A549 (cell line): ENCODE data around the gene CPLANE1. TPM values are rescaled to one million over a fixed set of nuclear protein-coding genes. Genes with fewer than 3 reads are reported as not detected.

Experiments
- ATAC-seq, 2 experiments: fragments of 200-7000 bp in 1 of 2; fragments of >200 bp in 1 of 2; cut with Nextera tagmentation in 1 of 2; cut with Tn5 transposase in 1 of 2; 3 replicates each; pipeline versions ENCODE4 v1.8.0 to v1.9.1; 2018 to 2020; ENCODE audit warnings: mild to moderate bottlenecking in 1 of 2, moderate library complexity in 1 of 2
- CTCF ChIA-PET: fragments of 300-600 bp; sonication (Branson Sonifier 250); formaldehyde crosslinking; extraction: SDS; loops from one replicate; lab custom pipeline; 2021; ENCODE audit warnings: antibody characterized with exemption, inconsistent platforms; lab: Yijun Ruan, JAX
- POLR2A ChIA-PET: fragments of 350-600 bp; formaldehyde crosslinking; extraction: SDS; loops from one replicate; lab custom pipeline; 2021; ENCODE audit warnings: antibody characterized with exemption, inconsistent platforms; lab: Yijun Ruan, JAX
- DNase-seq, 2 experiments: peaks; one replicate each; pipeline versions ENCODE4 v3.0.0 to v3.0.0-alpha.2; 2011 to 2016; ENCODE audit warnings: low read depth in 1 of 2, low spot score in 1 of 2
- FAIRE-seq: peaks from 2 replicates; lab custom pipeline; 2011; peaks lifted over from hg19 to GRCh38; lab: Jason Lieb, UNC
- H3K27ac ChIP-seq, 2 experiments: fragments of >200 bp; sonication (Bioruptor Twin); formaldehyde crosslinking; 3 replicates each; pipeline ENCODE4 v1.5.1; 2016 to 2017
- H3K4me1 ChIP-seq: fragments of >200 bp; sonication (Bioruptor Twin); formaldehyde crosslinking; 3 replicates; pipeline ENCODE4 v1.6.1; 2016
- H3K4me2 ChIP-seq: fragments of >200 bp; sonication (Bioruptor Twin); formaldehyde crosslinking; 3 replicates; pipeline ENCODE4 v1.6.1; 2016
- H3K4me3 ChIP-seq: fragments of >200 bp; sonication (Bioruptor Twin); formaldehyde crosslinking; 3 replicates; pipeline ENCODE4 v1.5.1; 2016
- H3K9me3 ChIP-seq: fragments of >200 bp; sonication (Bioruptor Twin); formaldehyde crosslinking; 3 replicates; pipeline ENCODE4 v1.6.1; 2016
- CBX8 ChIP-seq: fragments of 200-600 bp; sonication (generic); IDR thresholded peaks from 2 replicates; pipeline ENCODE4 v1.6.1; 2016
- CHD2 ChIP-seq: fragments of 150-350 bp; IDR thresholded peaks from 2 replicates; pipeline ENCODE4 v1.6.1; 2014; ENCODE audit warnings: low read length; ENCODE audit not compliant: partially characterized antibody
- CHD4 ChIP-seq: fragments of 200-600 bp; sonication (generic); IDR thresholded peaks from 2 replicates; pipeline ENCODE4 v1.6.1; 2016; ENCODE audit warnings: antibody characterized with exemption, mild to moderate bottlenecking, borderline replicate concordance
- E2F6 ChIP-seq: IDR thresholded peaks from 2 replicates; pipeline ENCODE4 v1.6.1; 2012; ENCODE audit warnings: low read depth, borderline replicate concordance
- EP300 ChIP-seq, 2 experiments: fragments of >200 bp; sonication (Bioruptor Twin); formaldehyde crosslinking; IDR thresholded peaks; 2 replicates in 1 of 2; 3 replicates in 1 of 2; pipeline ENCODE4 v1.6.1; 2016 to 2017
- FOSL2 ChIP-seq, 2 experiments: fragments of 450-650 bp in 1 of 2; fragments of >200 bp in 1 of 2; sonication (Bioruptor Twin) in 1 of 2; formaldehyde crosslinking; IDR thresholded peaks; 2 replicates each; pipeline versions ENCODE4 v1.5.0 to v1.6.1; 2016 to 2020; ENCODE audit warnings: mild to moderate bottlenecking in 1 of 2, moderate library complexity in 1 of 2
- FOXS1 ChIP-seq: fragments of 250-450 bp; sonication (Bioruptor Pico); IDR thresholded peaks from 2 replicates; pipeline ENCODE4 v1.5.0; 2020; ENCODE audit warnings: mild to moderate bottlenecking, moderate library complexity
- HEYL ChIP-seq: fragments of 250-450 bp; sonication (Bioruptor Pico); IDR thresholded peaks from 2 replicates; pipeline ENCODE4 v1.8.0; 2021; ENCODE audit warnings: mild to moderate bottlenecking, moderate library complexity
- HMGXB4 ChIP-seq: fragments of 250-450 bp; sonication (Bioruptor Pico); IDR thresholded peaks from 2 replicates; pipeline ENCODE4 v1.5.0; 2021; ENCODE audit warnings: mild to moderate bottlenecking, moderate library complexity, borderline replicate concordance
- HOXA7 ChIP-seq: fragments of 250-450 bp; sonication (Bioruptor Pico); IDR thresholded peaks from 2 replicates; pipeline ENCODE4 v1.5.0; 2020; ENCODE audit warnings: mild to moderate bottlenecking, moderate library complexity
- HOXB13 ChIP-seq: fragments of 250-450 bp; sonication (Bioruptor Pico); IDR thresholded peaks from 2 replicates; pipeline ENCODE4 v1.5.0; 2020; ENCODE audit warnings: low read depth, mild to moderate bottlenecking, moderate library complexity
- JUN ChIP-seq, 2 experiments: fragments of >200 bp; sonication (Bioruptor Twin); formaldehyde crosslinking; IDR thresholded peaks; 2 replicates in 1 of 2; 3 replicates in 1 of 2; pipeline ENCODE4 v1.6.1; 2016 to 2017
- MAX ChIP-seq: IDR thresholded peaks from 2 replicates; pipeline ENCODE4 v1.6.1; 2012
- MAZ ChIP-seq: fragments of 150-350 bp; IDR thresholded peaks from 2 replicates; pipeline ENCODE4 v1.6.1; 2014; ENCODE audit warnings: antibody characterized with exemption, low read depth, low read length, borderline replicate concordance
- MYC ChIP-seq: IDR thresholded peaks from 2 replicates; pipeline ENCODE4 v1.6.1; 2012; ENCODE audit warnings: mild to moderate bottlenecking, inconsistent platforms, low read length, improper control_type of control experiment, borderline replicate concordance
- NFE2L2 ChIP-seq: fragments of 150-350 bp; conservative IDR thresholded peaks from 2 replicates; pipeline ENCODE4 v1.6.1; 2014; ENCODE audit warnings: low read length
- NR3C1 ChIP-seq: fragments of >200 bp; sonication (Bioruptor Twin); formaldehyde crosslinking; IDR thresholded peaks from 3 replicates; pipeline ENCODE4 v1.6.1; 2017
- PBX3 ChIP-seq: IDR thresholded peaks from 2 replicates; pipeline ENCODE4 v1.6.1; 2012
- PHF8 ChIP-seq: fragments of 200-600 bp; sonication (generic); IDR thresholded peaks from 2 replicates; pipeline ENCODE4 v1.6.1; 2016; ENCODE audit warnings: low read depth, mild to moderate bottlenecking, antibody characterized with exemption, moderate library complexity, borderline replicate concordance
- REST ChIP-seq: fragments of 200-600 bp; sonication (generic); IDR thresholded peaks from 2 replicates; pipeline ENCODE4 v1.6.1; 2016; ENCODE audit warnings: antibody characterized with exemption, mild to moderate bottlenecking, moderate library complexity
- RNF2 ChIP-seq: fragments of 200-600 bp; sonication (generic); IDR thresholded peaks from 2 replicates; pipeline ENCODE4 v1.6.1; 2016; ENCODE audit warnings: low read depth, mild to moderate bottlenecking, antibody characterized with exemption, moderate library complexity, borderline replicate concordance
- TP53 ChIP-seq: fragments of 250-450 bp; sonication (Bioruptor Pico); IDR thresholded peaks from 2 replicates; pipeline ENCODE4 v1.5.0; 2021; ENCODE audit warnings: mild to moderate bottlenecking, moderate library complexity
- USF2 ChIP-seq: fragments of 450-650 bp; IDR thresholded peaks from 2 replicates; pipeline ENCODE4 v1.6.1; 2014; ENCODE audit warnings: antibody characterized with exemption
- ZNF302 ChIP-seq: fragments of 250-450 bp; sonication (Bioruptor Pico); IDR thresholded peaks from 2 replicates; pipeline ENCODE4 v1.9.0; 2021; ENCODE audit warnings: inconsistent platforms, mild to moderate bottlenecking, moderate library complexity
- WGBS: methylation state at CpG from one replicate; pipeline ENCODE4 v1.1.6; 2017; ENCODE audit errors: missing lambda C conversion rate; 5-methylcytosine and 5-hydroxymethylcytosine counted together
- polyA plus RNA-seq, 4 experiments: library from polyadenylated mRNA; depleted of rRNA in 3 of 4; stranded (reverse); fragments of >200 nt; fragmentation: RNase III in 1 of 4; extraction: RNeasy Plus Mini Kit Qiagen cat#74134 plus additional on column Dnase treatment in 1 of 4; gene quantifications; 2 replicates in 3 of 4; 3 replicates in 1 of 4; pipeline ENCODE4 v1.2.3, GENCODE V29; 2011 to 2017

The CPLANE1 gene
- polyA plus RNA-seq, 2 of the 4 experiments (the other 2 are of a cell fraction): 5.5 to 15.7 TPM

GRCh38 chr5:37112383-37112991, 136.7 kb downstream of the CPLANE1 start:
- Histone ChIP-seq H3K4me3 (no peak overlapping the region), H3K4me1 (no peaks in the 10 kb centered on the region), H3K9me3 (no peaks in the 10 kb centered on the region), H3K4me2 (no peak overlapping the region), H3K27ac (no peak overlapping the region)
- 90% methylated on average over 3 of the region's 3 CpGs for WGBS
- no peak for DNase-seq
- ChIA-PET POLR2A (no interaction called here), CTCF (interaction anchor here (0.6 to 1.2 kb wide), 4 partner anchors 9 to 100 kb away, joined by 3 read pairs; no protein-coding TSS in a partner anchor)
- TF ChIP-seq EP300 (IDR thresholded peaks at IDR 0.05) (no peak), CHD4 (no peak), NR3C1 (no peak), USF2 (no peak), PBX3 (no peak), CHD2 (no peak), TP53 (CRISPR knock-in tag) (no peak), CBX8 (no peak), HOXB13 (CRISPR knock-in tag) (no peak), FOXS1 (CRISPR knock-in tag) (no peak), PHF8 (no peak), HEYL (CRISPR knock-in tag) (no peak)
- no peak for ATAC-seq
- no peak for FAIRE-seq

- FAIRE-seq (no peak), ATAC-seq (no peak), DNase-seq (no peak)
- H3K9me3 ChIP-seq: no peaks in the 10 kb centered on the region
- TF ChIP-seq RNF2 (no peak), HOXA7 (CRISPR knock-in tag) (no peak), REST (no peak), MAX (no peak), E2F6 (no peak), HMGXB4 (CRISPR knock-in tag) (no peak), FOSL2 (IDR thresholded peaks at IDR 0.05) (no peak), FOSL2 (CRISPR knock-in tag; IDR thresholded peaks at IDR 0.05) (no peak), MYC (no peak), HOXB13 (CRISPR knock-in tag) (no peak), MAZ (no peak), NFE2L2 (no peak), NR3C1 (no peak), JUN (IDR thresholded peaks at IDR 0.05) (no peak), ZNF302 (CRISPR knock-in tag) (no peak), FOXS1 (CRISPR knock-in tag) (no peak), EP300 (IDR thresholded peaks at IDR 0.05) (no peak)
- H3K27ac ChIP-seq: no peak overlapping the region
- H3K4me1 ChIP-seq: no peaks in the 10 kb centered on the region
- no peak overlapping the region for H3K4me2 ChIP-seq
- ChIA-PET CTCF (interaction anchor here (0.6 to 1.2 kb wide), 3 partner anchors 8 to 100 kb away, joined by 3 read pairs; no protein-coding TSS in a partner anchor), POLR2A (no interaction called here)
- no peak overlapping the region for H3K4me3 ChIP-seq
- WGBS: 84% methylated on average over 4 of the region's 4 CpGs
Observed at GRCh38 chr5:37111426-37112382, 137.5 kb downstream of the CPLANE1 start.
